ENCODE measurements around the gene IL22RA2.

The IL22RA2 gene

GRCh38 chr6:137097526-137097925, 75.9 kb downstream of the IL22RA2 start:
- no peak for DNase-seq (ENCODE audit: low read depth)
- no peak overlapping the region for H3K4me3 ChIP-seq (ENCODE audit: low read length)
- no peak for TF ChIP-seq CTCF (IDR thresholded peaks at IDR 0.05; ENCODE audit: insufficient read depth, low read depth, low read length, missing control alignments)

- DNase-seq (ENCODE audit: low read depth) = peak; percentile 43
- H3K4me3 ChIP-seq (ENCODE audit: low read length) = no peak overlapping the region
- no peak for TF ChIP-seq CTCF (IDR thresholded peaks at IDR 0.05; ENCODE audit: insufficient read depth, low read depth, low read length, missing control alignments)
These were observed 76.4 kb downstream of the IL22RA2 start for GRCh38 chr6:137097057-137097456.

- DNase-seq (ENCODE audit: low read depth) = no peak
- no peak overlapping the region for H3K4me3 ChIP-seq (ENCODE audit: low read length)
- no peak for TF ChIP-seq CTCF (IDR thresholded peaks at IDR 0.05; ENCODE audit: insufficient read depth, low read depth, low read length, missing control alignments)
These were observed 77.7 kb downstream of the IL22RA2 start for GRCh38 chr6:137095651-137096238.

- no peak overlapping the region for H3K4me3 ChIP-seq (ENCODE audit: low read length)
- no peak for TF ChIP-seq CTCF (IDR thresholded peaks at IDR 0.05; ENCODE audit: insufficient read depth, low read depth, low read length, missing control alignments)
- DNase-seq (ENCODE audit: low read depth) = no peak
These were observed 78.4 kb downstream of the IL22RA2 start for GRCh38 chr6:137095093-137095492.

GRCh38 chr6:137094411-137095008, 78.9 kb downstream of the IL22RA2 start:
- DNase-seq (ENCODE audit: low read depth) = peak; percentile 78
- peak; percentile 82 for TF ChIP-seq CTCF (IDR thresholded peaks at IDR 0.05; ENCODE audit: insufficient read depth, low read depth, low read length, missing control alignments)
- no peak overlapping the region for H3K4me3 ChIP-seq (ENCODE audit: low read length)

Data from epithelial cell of esophagus (primary cell).